Left cardiac atrium (tissue), 2 donors: Measurements from ENCODE around the gene PSAP. TPM values are rescaled to one million over a fixed set of nuclear protein-coding genes. Genes with fewer than 3 reads are reported as not detected.

Source experiments
- microRNA-seq, 2 donors: library from miRNA; unstranded; fragments of <30 nt; microRNA quantifications; one replicate each; pipeline ENCODE4 v1.2.0, GENCODE V29; 2020
- total RNA-seq, 2 donors: library from RNA; stranded (reverse); fragmentation: NEBNext Ultra II Directional; extraction: Animal tissue kit (Norgen Biotek cat#: 25700); gene quantifications; one replicate each; pipeline ENCODE4 v1.2.1, GENCODE V29; 2021
- donor health status: DM: no; HTN: yes; CAD: no; lungs with severe emphysema.
- donor health status: DM: yes; HTN: yes; CAD: no.

Gene PSAP
- total RNA-seq, 2 donors from 2014 or later: 1,413 to 1,441 TPM

Small RNA genes lying within 50 kb of the gene (microRNA-seq; reads per million reads assigned to microRNA genes)
- gene MIR7152: 0 reads per million in 2 donors

Other genes starting within 250 kb of the PSAP start
- gene C10orf105, start 131.5 kb downstream of the PSAP start, total RNA-seq: under 1 TPM; 0.27 to 0.47 TPM
- gene VSIR, start 77.7 kb downstream of the PSAP start, total RNA-seq: 10 to 100 TPM; 40.6 to 65.3 TPM
- gene CHST3, start 113.1 kb upstream of the PSAP start, total RNA-seq: 10 to 100 TPM; 17.7 to 40.0 TPM
- 1 to 10 TPM; 8.1 to 9.8 TPM for gene SPOCK2, start 237.3 kb upstream of the PSAP start, total RNA-seq